ENCODE measurements around the gene LHX5.

DNA sequence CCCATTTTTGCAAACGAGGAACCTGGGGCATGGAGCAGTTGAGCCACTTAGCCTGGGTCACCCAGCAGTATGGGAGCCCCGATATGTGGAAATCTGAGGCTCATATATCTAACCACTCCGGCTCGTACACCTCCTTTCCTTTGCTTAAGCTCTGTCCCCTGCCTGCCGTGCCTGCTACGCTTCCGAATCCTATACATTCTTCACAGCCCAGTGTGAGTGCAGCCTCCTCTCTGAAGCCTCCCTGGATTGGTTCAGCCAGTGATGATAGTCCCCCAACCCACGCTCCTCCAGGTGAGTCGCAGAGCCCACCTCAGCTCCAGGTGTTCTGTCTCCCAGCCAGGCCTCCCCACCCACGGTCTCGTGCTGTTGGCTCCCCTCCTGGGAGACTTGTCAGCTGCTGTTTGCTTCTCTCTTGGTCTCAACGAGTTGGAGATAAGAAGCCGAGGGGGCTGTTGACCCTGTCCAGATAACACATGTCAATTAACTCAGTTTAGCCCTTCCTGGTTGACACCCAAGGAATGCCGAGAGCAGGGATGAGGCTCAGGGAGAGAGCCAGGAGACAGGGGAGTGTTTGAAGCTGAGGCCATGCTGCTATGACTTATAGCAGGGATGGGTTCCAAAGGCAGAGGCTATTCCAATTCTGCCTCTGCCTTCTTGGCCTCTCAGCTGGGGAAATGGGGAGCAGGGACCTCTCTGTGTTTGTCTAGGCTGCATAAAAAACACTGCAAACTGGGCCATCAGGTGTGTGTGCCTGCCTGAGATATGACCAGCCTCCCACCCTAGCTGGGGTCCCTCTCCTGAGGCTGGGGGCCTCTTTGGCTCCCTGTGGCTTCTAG, 30.5 kb downstream of the LHX5 start:
- TF ChIP-seq, protein P1, sequence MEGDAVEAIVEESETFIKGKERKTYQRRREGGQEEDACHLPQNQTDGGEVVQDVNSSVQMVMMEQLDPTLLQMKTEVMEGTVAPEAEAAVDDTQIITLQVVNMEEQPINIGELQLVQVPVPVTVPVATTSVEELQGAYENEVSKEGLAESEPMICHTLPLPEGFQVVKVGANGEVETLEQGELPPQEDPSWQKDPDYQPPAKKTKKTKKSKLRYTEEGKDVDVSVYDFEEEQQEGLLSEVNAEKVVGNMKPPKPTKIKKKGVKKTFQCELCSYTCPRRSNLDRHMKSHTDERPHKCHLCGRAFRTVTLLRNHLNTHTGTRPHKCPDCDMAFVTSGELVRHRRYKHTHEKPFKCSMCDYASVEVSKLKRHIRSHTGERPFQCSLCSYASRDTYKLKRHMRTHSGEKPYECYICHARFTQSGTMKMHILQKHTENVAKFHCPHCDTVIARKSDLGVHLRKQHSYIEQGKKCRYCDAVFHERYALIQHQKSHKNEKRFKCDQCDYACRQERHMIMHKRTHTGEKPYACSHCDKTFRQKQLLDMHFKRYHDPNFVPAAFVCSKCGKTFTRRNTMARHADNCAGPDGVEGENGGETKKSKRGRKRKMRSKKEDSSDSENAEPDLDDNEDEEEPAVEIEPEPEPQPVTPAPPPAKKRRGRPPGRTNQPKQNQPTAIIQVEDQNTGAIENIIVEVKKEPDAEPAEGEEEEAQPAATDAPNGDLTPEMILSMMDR (IDR thresholded peaks at IDR 0.05), result no peak
- TF ChIP-seq ZFX (IDR thresholded peaks at IDR 0.05; ENCODE audit: borderline replicate concordance), result no peak
